Eye (tissue), 1 donor: Measurements from ENCODE around the gene VAPB.

Source experiments
- DNase-seq: peaks from one replicate; pipeline ENCODE4 v3.0.0-alpha.2; 2015

VAPB gene

GRCh38 chr20:58486207-58486606 is 97.2 kb downstream of the VAPB start:
- no peak for DNase-seq

GRCh38 chr20:58492074-58492718 is 103.2 kb downstream of the VAPB start:
- no peak for DNase-seq

DNA sequence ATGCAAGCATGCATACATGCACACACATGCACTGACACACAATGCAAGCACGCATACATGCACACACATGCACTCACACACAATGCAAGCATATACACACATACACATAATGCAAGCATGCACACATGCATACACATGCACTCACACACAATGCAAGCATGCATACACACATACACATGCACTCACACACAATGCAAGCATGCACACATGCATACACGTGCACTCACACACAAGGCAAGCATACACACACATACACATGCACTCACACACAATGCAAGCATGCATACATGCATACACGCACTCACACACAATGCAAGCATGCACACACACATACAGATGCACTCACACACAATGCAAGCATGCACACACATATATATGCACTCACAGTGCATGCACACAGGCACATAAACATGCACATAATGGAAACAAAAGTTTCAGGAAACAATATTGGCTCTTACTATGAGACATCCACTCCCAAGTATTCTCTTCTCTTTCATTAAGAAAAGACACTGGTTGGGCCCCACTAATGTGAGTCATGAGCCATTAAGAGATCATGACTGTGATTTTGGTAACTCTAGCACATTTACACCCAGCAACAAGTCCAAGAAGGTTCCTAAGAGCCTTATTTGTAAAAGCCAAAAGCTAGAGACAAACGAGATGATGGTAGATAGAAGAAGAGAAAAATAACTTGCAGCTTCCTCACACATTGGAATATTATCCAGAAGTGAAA is 103.9 kb downstream of the VAPB start:
- DNase-seq, result no peak

DNA sequence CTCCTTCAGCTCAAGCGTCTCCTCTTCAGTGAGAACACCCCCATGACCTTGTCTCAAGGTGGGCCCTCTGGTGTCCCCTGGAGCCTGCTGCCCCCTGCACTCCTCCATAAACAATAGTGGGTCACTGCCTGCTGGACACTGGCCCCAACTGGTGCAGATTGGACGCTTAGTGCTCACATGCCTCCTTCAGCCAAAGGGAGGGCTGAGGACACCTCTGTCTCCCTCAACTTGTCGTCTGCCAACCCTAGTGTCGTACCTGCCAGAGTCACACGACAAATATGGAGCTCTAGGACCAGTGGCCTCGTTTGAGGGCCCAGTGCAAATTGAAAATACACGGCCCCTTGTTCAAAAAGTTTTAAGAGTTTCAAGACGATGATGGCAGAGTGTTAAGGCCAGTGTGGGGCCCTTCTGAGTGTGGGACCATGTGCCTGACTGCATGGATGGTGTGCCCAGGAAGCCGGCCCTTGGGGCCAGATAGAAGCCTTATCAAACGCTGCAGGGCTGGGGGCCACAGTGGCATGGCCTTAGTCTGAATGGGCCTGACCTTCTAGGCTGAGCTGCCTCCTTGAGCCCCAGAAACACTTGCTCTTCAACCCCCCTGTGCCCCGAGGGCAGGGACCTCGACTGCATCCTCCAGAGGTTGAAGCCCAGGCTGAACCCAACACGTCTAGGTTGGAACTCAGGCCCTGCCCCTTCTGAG is 106.0 kb downstream of the VAPB start:
- DNase-seq, result no peak

- no peak for DNase-seq
Measured at GRCh38 chr20:58495623-58496428, 106.8 kb downstream of the VAPB start.

DNA sequence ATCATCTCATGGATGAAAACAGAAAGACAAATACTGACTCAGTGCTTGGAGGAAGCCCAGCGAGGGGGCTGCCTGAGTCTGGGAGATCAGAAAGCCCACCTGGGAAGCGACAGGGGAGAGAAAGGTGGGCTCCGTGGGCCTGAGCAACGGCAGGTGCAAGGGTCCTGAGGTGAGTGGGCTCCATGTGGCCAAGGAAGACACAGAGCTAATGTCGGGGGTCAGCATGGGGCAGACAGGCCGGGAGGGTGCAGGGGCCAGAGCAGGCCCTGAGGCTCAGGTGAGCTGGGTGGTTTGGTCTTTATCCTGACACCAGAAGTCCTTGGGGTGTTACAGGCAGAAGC is 107.4 kb downstream of the VAPB start:
- DNase-seq, result no peak

GRCh38 chr20:58497076-58497641 is 108.1 kb downstream of the VAPB start:
- DNase-seq, result no peak

GRCh38 chr20:58497724-58498469 is 108.9 kb downstream of the VAPB start:
- DNase-seq, result peak; percentile 44

DNA sequence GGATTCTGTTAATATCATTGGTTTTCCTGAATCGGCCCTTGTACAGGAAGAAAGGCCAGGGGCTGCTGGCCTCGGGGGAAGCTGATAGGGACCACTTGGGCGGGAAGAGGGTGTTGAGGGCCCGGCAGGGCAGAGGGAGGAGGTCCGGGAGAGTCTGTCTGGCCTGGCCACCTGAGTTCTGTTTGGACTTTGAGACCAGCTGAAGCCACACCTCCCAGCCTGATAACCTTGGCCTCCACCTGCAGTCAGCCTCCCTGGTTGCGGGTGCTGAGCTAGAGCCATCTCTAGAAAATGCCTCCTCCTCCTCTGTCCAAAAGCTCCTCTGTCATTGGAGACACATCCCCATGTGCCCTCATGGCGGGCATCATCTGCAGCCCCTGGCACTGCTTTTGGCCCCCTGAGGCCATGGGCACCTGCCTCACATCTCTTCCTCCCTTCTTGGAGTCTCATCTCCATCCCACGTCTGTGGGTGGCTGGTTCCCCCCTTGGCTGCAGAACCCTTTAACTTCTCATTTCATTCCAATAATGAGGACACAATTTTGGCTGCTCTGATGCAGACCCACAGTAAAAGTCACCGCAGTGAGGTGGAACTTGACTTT is 109.5 kb downstream of the VAPB start:
- no peak for DNase-seq

- no peak for DNase-seq
Measured at GRCh38 chr20:58500256-58500655, 111.2 kb downstream of the VAPB start.
